ENCODE data around the gene ZNF319.

ZNF319 gene

DNA sequence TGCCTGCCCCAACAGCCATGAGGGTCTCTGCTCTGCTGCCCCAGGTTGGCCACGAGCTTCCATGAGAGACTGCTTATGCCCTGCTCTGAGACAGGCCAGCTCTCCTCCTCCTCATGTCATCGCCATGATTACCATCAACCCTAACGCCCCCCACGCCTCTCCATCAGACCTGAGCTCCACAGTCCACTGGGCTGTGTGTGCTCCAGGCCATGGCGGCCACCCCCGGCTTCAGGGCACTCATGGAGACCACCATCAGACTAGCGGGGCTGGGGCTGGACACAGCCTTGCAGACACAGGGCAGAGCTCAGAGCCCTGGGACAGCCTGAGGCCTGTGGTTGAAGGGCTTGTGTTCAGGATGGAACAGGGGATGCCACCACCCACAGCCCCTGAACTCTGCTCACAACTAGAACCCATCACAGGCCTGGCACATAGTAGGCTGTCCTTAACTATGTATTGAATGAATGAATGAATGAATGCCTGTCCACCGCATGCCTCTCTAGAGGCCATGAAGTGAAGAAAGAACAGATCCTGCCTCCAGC, 44.1 kb downstream of the ZNF319 start:
- DNase-seq (ENCODE audit: low spot score), result no peak

DNA sequence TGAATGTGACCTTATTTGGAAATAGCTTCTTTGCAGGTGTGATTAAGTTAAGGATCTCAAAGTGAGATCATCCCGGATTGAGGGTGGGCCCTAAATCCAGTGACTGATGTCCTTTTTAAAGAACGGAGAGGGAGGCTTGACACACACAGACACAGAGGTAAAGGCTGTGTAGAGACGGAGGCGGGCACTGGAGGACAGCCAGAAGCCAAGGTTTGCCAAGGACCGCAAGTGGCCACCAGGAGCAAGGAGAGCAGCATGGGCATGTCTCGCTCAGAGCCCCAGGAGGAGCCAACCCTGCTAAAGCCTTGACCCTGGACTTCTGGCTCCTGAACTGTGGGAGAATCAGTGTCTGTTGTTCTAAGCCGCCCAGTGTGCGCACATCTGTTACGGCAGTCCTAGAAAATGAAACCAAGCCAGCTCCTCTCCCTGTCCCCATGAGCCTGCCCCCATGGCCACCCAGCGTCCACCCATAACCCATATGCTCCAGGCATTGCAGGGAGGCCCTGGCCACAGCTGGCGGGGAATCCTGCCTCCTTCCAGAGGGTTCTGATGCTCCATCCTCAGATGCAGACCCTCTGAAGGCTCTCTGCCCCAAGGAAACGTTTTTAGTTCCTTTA, 44.8 kb downstream of the ZNF319 start:
- no peak for DNase-seq (ENCODE audit: low spot score)

DNA sequence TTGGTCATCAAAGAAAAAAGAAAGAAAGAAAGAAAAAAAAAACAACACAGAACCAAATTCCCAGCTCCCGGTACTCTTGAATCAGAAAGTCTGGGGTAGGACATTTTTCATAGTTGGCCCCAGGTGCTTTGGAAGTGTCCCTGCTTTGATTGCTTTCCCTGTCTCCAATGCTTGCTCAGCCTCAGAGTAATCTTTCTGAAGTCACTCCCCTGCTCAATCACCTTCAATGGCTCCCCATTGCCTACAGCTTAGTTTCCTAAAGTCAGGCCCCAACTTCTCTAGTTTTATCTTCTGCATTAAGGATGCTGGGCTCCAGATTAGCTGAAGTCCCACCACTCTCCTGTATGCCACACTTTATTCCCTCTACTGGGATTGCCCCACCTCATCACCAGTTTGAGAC, 46.6 kb downstream of the ZNF319 start:
- DNase-seq (ENCODE audit: low spot score), result no peak

DNA sequence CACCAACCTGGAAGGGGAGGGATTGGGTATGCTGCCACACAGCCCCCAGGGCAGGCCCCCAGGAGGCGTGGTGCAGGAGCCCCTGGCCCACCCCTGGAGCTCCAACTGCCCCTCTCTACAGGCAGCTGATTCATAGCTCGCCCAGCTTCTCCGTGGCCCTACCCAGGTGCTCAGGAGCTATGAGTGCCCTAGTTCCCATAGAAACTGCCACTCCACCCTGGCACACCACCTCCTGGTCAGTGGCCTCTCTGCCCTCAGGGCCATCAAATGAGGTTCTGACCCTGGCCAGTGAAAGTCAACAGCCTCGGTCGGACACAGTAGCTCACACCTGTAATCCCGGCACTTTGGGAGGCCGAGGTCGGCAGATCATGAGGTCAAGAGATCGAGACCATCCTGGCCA, 47.6 kb downstream of the ZNF319 start:
- DNase-seq (ENCODE audit: low spot score), result no peak

DNA sequence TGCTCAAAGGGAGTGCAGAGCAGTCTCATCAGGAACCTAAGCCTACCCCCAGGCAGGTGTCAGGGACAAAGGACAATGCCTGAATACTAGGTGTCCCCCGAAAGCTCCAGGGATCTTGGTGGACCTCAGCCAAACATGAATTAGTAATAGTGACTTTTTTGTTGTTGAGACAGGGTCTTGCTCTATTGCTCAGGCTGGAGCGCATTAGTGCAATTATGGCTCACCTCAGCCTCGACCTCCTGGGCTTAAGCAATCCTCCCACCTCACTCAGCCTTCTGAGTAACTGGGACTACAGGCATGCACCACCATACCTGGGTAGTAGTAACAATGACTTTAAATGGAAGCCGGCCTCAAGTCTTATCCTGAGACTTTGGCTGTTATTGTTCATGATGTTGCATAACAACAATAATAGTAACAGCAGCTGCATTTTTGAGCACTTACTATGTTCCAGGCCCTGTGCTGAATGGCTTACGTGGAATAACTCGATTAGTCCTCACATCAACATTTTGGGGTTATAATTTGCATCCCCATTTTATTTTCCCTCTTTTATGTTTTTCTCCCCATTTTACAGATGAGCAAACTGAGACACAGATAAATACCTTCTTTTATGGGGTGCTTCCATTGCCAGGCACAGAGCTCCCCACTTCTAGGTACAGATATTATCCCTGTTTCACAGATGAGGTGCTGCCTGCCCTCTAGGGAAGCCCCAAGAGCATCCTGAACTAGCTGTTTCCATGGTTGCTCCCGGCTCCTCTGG, 49.1 kb downstream of the ZNF319 start:
- no peak for DNase-seq (ENCODE audit: low spot score)

DNA sequence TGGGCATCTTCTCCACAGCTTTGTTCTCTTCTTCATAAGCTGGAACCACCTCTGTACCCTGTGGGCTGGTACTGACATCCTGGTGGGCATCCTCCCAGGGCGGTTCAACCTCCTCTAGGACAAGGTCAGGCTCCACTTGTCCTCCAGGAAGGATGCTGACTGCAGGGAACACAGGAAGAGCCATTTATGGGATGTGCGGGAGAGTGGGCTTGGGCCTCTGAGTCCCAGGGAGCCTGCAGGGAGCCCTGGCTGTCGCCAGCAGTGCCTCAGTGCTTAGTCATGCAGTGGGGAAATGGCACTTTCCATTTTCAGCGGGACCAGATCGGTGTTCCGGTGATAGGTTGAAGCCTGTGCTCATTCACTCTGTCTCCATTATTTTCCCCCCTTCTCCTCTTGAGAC, 50.1 kb downstream of the ZNF319 start:
- no peak for DNase-seq (ENCODE audit: low spot score)

DNA sequence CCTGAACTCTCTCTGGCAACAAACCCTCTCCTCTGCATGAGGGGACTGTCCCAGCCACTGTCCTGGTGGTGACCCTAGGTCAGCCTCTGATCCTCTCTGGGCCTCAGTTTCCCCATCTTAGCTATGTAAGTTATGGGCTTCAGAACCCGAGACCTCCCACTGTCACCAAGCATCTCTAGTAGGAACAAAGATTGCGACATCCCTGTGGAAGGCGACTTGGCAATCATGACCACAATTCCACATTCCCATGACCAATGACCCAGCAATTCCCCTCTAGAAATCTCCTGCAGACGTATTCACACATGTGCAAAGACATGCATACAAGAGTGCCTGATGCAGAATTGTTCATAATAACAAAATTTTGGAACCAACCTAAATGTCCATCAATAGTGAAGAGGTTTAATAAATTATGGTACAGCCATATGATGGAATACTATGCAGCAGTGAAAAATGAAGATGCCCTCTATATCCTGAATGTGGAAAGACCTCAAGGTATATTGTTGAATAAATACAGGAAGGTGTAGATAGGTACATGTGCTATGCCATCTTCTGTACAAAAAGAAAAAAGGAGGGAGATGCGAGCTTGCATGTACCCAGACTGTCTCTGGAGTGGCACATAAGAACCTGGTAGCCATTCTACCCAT, 50.8 kb downstream of the ZNF319 start:
- DNase-seq (ENCODE audit: low spot score), result no peak

DNA sequence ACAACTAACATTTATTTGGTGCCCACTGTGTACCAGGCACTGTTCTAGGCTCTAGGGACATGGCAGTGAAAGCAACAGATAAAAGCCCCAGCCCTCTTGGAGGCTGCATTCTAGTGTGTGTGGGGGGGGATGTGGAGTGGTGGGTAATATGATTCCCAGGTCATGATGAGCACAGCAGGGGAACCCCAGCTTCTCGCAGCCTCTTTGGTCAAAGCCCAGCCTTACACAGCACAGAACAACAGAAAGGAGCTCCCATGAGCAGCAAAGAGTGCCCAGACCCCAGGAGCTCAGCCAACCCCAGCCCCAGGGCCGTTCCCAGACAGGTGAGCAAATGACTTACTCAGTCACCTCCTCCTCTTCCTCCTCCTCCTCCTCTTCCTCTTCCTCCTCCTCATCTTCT, 51.5 kb downstream of the ZNF319 start:
- DNase-seq (ENCODE audit: low spot score), result no peak

DNA sequence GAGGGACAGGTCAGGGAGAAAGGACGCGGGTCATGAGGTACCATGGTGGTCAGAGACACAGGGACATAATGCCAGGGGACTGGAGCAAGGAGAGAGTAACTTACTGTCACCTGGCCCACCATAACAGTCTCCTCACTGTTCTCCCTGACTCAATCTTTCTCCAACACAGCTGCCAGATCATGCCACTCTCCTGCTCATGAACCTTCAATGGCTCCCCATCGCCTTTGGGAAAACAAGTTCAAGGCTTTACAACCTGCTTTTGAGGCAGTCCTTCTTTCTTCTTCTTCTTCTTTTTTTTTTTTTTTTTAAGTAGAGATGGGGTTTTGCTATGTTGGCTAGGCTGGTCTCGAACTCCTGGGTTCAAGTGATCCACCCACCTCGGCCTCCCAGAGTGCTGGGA, 52.4 kb downstream of the ZNF319 start:
- no peak for DNase-seq (ENCODE audit: low spot score)

DNA sequence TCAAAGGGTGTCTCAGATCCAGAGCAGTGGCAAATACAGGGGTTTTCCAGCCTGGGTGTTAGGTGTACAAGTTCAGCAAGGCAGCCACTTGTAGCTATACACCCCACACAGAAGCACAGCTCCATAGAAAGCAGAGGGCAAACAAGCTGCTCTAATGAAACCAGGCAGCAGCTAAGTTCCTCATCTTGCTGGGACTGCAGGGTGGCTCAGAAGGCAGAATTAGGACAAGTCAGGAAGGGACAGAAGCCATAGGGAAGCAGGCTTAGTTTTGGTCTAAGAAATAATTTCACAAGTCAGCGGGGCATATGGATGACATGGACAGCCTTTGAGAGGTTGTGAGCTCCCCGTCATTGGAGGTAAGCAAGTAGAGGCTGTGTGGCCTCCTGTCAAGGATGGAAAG, 53.2 kb downstream of the ZNF319 start:
- no peak for DNase-seq (ENCODE audit: low spot score)

DNA sequence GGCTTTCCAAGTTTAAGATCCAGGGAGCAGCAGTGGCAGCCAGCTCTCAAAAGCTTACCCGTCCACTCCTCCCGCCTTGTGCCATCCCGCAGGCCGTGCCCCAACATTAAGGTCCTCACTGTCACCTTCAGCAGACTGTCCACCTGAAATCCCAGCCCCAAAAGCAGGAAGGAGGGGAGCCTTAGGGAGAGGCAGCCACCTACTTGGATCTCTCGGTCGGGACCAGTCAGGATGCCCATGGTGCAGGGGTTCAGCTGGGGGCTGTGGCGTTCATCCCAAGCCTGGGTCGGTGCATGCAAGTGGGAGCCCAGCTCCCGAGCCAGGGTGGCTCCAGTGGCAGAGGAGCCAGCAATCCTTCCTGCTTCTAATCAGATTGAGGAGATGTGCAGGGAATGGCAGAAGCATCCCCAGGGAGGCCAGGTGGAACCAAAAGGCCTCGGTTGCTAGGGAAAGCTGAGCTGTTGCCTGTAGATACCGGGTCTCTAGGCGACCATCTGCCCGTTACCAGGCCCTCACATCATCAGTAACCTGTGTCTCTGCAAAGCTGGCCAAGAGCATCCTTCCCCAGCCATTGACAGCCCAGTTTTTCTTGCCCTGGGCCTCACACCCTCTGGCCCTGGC, 54.2 kb downstream of the ZNF319 start:
- no peak for DNase-seq (ENCODE audit: low spot score)

DNA sequence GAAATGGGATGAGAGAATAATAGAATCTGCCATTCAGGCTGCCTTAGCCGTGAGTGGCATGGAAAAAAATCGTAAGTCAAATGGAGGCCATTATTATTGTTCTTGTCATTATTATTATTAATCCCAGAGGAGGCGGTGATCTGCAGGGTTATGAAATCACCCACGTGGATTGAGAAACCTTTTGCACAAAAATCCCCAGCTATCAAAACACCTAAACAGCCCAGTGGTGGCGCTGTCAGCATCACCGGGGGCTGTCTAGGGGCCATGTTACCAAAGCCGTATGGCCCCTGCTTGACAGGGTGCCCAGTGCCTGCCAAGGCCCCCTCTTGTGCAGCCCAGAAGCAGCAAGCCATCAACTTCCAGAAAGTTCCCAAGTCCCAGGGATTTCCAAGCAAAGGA, 54.7 kb downstream of the ZNF319 start:
- DNase-seq (ENCODE audit: low spot score), result no peak

DNA sequence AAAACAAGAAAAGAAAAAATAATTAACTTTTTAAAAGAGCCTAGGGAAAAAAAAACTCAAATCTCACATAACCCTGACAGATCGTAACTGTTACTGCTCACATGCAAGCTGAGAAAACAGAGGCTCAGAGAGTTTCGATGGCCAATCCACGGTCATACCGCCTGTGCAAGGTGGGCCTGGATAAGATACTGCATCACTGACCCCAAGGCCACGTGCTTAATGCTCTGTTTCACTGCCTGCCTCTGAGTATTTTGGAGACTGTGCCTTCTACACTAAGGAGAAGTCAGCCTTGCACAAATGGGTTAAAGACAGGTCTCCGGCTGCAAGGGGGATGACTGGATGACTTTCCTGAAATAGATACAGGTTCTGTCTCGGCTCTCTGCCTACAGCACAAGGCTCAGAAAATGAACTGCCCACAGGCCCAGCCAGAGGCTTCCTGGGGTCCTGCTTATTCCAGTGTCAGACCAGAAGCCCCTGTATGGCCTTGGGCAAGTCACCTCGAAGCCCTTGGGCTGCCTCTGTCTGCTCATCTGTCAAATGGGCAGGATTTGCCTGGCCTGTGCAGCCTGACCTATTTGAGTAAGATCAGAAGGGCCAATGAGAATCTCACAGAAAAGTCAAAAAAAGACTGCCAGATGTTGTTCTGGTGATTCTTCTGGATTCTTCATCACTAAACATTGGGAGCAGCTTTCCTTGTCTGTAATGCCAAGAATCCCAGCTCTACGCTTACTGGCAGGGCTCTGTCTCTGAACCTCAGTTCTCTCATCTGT, 55.3 kb downstream of the ZNF319 start:
- DNase-seq (ENCODE audit: low spot score), result no peak
